A549 treated with CORT108297 at 1 μM for 4 hours (cell line): ENCODE data around the gene TUBGCP6. TPM values are rescaled to one million over a fixed set of nuclear protein-coding genes. Genes with fewer than 3 reads are reported as not detected.

ENCODE experiments used
- total RNA-seq: library from RNA; stranded (reverse); fragments of 200-300 nt; extraction: Qiagen RNA extraction; gene quantifications from 5 replicates; pipeline ENCODE4 v1.2.3, GENCODE V29; 2022

Gene TUBGCP6
- 6.3 to 13.5 TPM (median 12.4 TPM) in 5 replicates for total RNA-seq

GRCh38 chr22:50244420-50245213, at the start of gene TUBGCP6:
TUBGCP6 (minus strand) TSS chr22:50245023; CDS start chr22:50244459, 564 bp downstream.

GRCh38 chr22:50269970-50270665, 25.3 kb upstream of the TUBGCP6 start, which contains the start of gene MAPK11:
MAPK11 (minus strand) TSS chr22:50270380; CDS start chr22:50270292, 88 bp downstream.

GRCh38 chr22:50261615-50262459, 17.0 kb upstream of the TUBGCP6 start, which contains the start of gene MAPK12:
MAPK12 (minus strand) TSS chr22:50261683; CDS start chr22:50261509, 174 bp downstream.

GRCh38 chr22:50250555-50251476, 6.0 kb upstream of the TUBGCP6 start, which contains the start of gene HDAC10:
HDAC10 (minus strand) TSS chr22:50251265; CDS start chr22:50251032, 233 bp downstream.

GRCh38 chr22:50200461-50201190, 44.2 kb downstream of the TUBGCP6 start, which contains the start of gene SELENOO:
SELENOO (plus strand) TSS chr22:50201011; CDS start chr22:50201037, 26 bp downstream.

GRCh38 chr22:50185375-50186087, 59.3 kb downstream of the TUBGCP6 start, which contains the start of gene TRABD:
TRABD (plus strand) TSS chr22:50185913; CDS start chr22:50193061, 7,148 bp downstream.

GRCh38 chr22:50170453-50171318, 74.1 kb downstream of the TUBGCP6 start, which contains the start of gene PANX2:
PANX2 (plus strand) TSS chr22:50170731; CDS start chr22:50170731, 0 bp downstream.

Other genes with a start within 250 kb of the TUBGCP6 start
- gene IL17REL, start 232.3 kb downstream of the TUBGCP6 start, total RNA-seq, result 0.03 to 0.04 TPM in 2 of 5 replicates, not detected in the others
- gene TTLL8, start 186.7 kb downstream of the TUBGCP6 start, total RNA-seq, result not detected in 5 replicates
- gene MLC1, start 159.6 kb downstream of the TUBGCP6 start, total RNA-seq, result 0.03 to 0.13 TPM (median 0.05 TPM) in 5 replicates
- gene MOV10L1, start 155.0 kb downstream of the TUBGCP6 start, total RNA-seq, result not detected in 5 replicates
- 4.6 to 7.9 TPM (median 7.1 TPM) in 5 replicates for gene PANX2, start 74.3 kb downstream of the TUBGCP6 start, total RNA-seq
- gene TRABD, start 59.1 kb downstream of the TUBGCP6 start, total RNA-seq, result 23.0 to 40.5 TPM (median 39.0 TPM) in 5 replicates
- gene SELENOO, start 44.0 kb downstream of the TUBGCP6 start, total RNA-seq, result 11.5 to 21.2 TPM (median 20.3 TPM) in 5 replicates
- 7.2 to 15.7 TPM (median 12.1 TPM) in 5 replicates for gene HDAC10, start 6.2 kb upstream of the TUBGCP6 start, total RNA-seq
- gene MAPK12, start 16.7 kb upstream of the TUBGCP6 start, total RNA-seq, result 19.3 to 29.1 TPM (median 25.8 TPM) in 5 replicates
- gene MAPK11, start 25.4 kb upstream of the TUBGCP6 start, total RNA-seq, result 4.7 to 7.6 TPM (median 7.3 TPM) in 5 replicates
- gene PLXNB2, start 62.6 kb upstream of the TUBGCP6 start, total RNA-seq, result 85.2 to 127 TPM (median 116 TPM) in 5 replicates
- gene DENND6B, start 82.0 kb upstream of the TUBGCP6 start, total RNA-seq, result 1.6 to 4.0 TPM (median 3.7 TPM) in 5 replicates
- gene PPP6R2, start 98.3 kb upstream of the TUBGCP6 start, total RNA-seq, result 10.0 to 16.3 TPM (median 13.7 TPM) in 5 replicates
- 16.9 to 28.6 TPM (median 27.1 TPM) in 5 replicates for gene SBF1, start 230.0 kb upstream of the TUBGCP6 start, total RNA-seq
- gene ADM2, start 236.5 kb upstream of the TUBGCP6 start, total RNA-seq, result 0.38 to 0.83 TPM (median 0.64 TPM) in 5 replicates
- 0.12 TPM in 1 of 5 replicates, not detected in the others for gene MIOX, start 241.8 kb upstream of the TUBGCP6 start, total RNA-seq